T-helper 1 cell (primary cell): ENCODE data around the gene AHSG.
"Not testable (repeated sequence)": the region's sequence is repeated elsewhere in the genome, so short reads cannot be mapped to it uniquely, and the experiment has no call there.

Experiments used
- DNase-seq, 5 donors: peaks; one replicate each; pipeline ENCODE4 v3.0.0-alpha.2; 2012 to 2020

Gene AHSG

DNA sequence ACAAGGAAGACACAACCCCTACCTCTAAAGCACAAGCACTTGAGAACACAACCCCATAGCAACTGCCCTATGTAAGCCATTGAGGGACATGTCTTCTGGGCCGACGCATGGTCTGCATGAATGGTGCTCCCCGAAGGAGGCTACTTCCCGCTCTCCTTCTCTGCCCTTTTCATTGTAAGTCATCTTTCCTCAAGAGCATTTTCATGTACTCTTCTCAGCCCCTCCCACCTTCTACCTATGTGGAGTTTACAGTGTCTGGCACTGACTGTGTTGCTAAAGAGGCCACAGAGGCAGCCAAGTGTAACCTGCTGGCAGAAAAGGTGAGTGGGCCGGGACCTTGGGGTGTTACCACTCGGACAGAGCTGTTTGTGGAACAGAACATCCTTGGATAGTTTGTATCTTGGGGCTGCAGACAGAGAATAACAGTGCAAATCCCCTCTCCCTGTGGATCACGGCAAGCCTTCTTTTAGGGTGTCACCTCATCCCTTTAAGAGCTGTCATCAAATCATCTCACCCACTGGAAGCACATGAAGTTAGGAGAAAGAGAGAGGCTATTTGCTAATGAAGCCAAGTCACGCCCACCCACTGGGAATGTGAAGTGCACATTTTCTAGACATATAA is 5.6 kb downstream of the AHSG start:
- DNase-seq: no peak

GRCh38 chr3:186619787-186620212 is 6.9 kb downstream of the AHSG start:
- no peak for DNase-seq

- DNase-seq: no peak
Measured at GRCh38 chr3:186620213-186621092, 7.6 kb downstream of the AHSG start.

- DNase-seq: no peak
Measured at GRCh38 chr3:186621894-186622650, 9.2 kb downstream of the AHSG start.

- no peak for DNase-seq
Measured at GRCh38 chr3:186622651-186623310, 9.9 kb downstream of the AHSG start.

- no peak for DNase-seq
Measured at GRCh38 chr3:186624598-186624997, 11.7 kb downstream of the AHSG start.

GRCh38 chr3:186625600-186626042 is 12.8 kb downstream of the AHSG start:
- DNase-seq: no peak

- DNase-seq: no peak
Measured at GRCh38 chr3:186626254-186626847, 13.5 kb downstream of the AHSG start.

GRCh38 chr3:186627852-186628414 is 15.1 kb downstream of the AHSG start:
- no peak for DNase-seq

DNA sequence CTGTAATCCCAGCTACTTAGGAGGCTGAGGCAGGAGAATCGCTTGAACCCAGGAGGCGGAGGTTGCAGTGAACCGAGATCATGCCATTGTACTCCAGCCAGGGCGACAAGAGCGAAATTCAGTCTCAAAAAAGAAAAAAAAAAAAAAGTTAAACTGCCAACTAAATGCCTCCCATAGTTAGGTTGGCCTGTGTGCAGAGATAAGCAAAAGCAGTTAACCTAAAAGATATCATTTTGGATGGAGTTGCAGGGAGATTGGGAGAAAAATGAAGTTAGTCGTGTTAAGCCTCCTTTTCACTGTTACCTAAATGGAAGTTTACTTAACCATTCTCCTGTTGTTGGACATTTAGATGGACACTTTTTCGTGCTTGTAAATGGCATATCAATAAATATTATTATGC is 15.9 kb downstream of the AHSG start:
- no peak for DNase-seq

GRCh38 chr3:186630950-186631641 is 18.2 kb downstream of the AHSG start:
- no peak for DNase-seq

GRCh38 chr3:186633481-186633880 is 20.6 kb downstream of the AHSG start:
- DNase-seq: no peak

GRCh38 chr3:186634207-186634606 is 21.3 kb downstream of the AHSG start:
- not testable (repeated sequence) for DNase-seq

- no peak for DNase-seq
Measured at GRCh38 chr3:186635532-186635931, 22.7 kb downstream of the AHSG start.

- DNase-seq: no peak
Measured at GRCh38 chr3:186636536-186636935, 23.7 kb downstream of the AHSG start.

DNA sequence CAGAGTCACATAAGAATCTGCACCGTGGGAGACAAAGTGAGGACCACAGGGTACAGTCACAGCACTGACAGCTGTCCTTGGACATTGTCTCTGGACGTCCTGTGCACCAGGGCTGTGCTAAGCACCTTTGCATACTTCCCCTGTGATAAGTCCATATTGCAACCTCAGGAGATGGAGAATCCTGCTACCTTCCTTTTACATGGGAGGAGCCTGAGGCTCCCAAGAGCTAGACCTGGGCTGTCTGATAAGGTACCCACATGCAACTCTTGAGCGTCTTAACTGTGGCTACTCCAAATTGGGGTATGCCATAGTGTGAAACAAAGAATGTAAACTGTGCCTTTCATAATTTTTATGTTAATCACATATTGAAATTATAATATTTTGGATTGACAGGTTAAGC is 24.8 kb downstream of the AHSG start:
- no peak for DNase-seq

DNA sequence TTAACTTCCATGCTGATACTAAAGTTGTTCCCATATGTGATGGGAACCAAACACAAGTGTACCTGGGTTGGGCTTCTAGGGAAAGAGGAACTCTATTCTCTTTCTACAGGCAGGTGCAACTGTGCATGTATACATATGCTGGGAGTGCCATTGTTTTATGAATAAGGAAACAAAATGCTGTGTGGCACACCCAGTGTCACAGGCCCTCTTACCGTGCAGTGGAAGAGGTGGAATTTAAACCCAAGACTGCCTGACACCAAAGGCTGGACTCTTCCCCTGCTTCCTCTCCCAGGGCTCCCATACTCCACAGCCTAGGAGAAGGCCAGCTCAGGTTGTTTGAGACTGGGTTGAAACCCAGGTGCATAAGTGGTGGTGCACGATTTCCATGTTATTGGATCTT is 25.4 kb downstream of the AHSG start:
- no peak for DNase-seq

DNA sequence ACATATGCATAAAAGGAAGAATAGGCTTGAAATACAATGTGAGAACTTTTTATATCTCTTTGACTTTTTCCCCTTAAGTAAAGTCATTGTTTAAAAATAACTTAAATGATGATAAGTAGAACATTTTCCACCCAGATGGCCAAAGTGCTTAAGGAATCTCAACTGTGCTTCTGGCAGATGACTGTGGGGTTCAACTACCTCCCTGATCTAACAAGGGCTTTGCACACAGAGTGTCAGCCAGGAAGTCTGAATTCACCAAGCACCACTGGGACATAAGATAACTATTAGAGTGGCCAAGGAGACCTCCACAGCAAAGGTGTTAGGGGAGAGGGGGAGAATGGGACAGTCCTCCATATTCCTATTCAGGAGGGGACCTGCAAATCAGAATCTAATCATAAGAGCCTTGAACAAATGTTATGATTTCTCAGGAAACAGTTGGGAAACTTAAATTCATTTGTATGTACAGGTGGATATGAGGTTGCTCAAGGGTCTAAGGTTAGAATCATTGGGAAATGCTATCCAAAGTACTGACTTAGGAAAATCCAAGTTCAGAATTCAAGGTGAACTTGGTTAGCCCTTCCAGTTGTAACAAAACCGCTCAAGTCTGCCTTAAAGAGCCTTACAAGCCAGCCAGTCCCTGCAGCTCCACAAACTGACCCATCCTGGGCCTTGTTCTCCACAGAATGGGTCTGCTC is 27.1 kb downstream of the AHSG start, which contains the start of gene FETUB:
TSS of gene FETUB (plus strand) at position 622 of the 695 bp plus-strand sequence. CDS start at position 684, 62 bp downstream.
- no peak for DNase-seq

GRCh38 chr3:186640473-186640818 is 27.6 kb downstream of the AHSG start:
- DNase-seq: no peak

- DNase-seq: no peak
Measured at GRCh38 chr3:186640929-186641328, 28.1 kb downstream of the AHSG start.

- DNase-seq: no peak
Measured at GRCh38 chr3:186642014-186642413, 29.2 kb downstream of the AHSG start.
